Lower leg skin (tissue), 3 donors: ENCODE results near the gene CHPF.

Experiments used
- CTCF ChIP-seq, 3 donors: fragments of 450-650 bp; IDR thresholded peaks; one replicate each; pipeline ENCODE4 v1.5.1; 2016; ENCODE audit warnings: antibody characterized with exemption in 3 of 3, mild to moderate bottlenecking in 3 of 3, moderate library complexity in 2 of 3
- POLR2A ChIP-seq, 2 donors: fragments of 450-650 bp; IDR thresholded peaks; one replicate each; pipeline ENCODE4 v1.6.1; 2016 to 2017; ENCODE audit warnings: antibody characterized with exemption in 2 of 2, mild to moderate bottlenecking in 1 of 2, moderate library complexity in 1 of 2

GRCh38 chr2:219569041-219569440 is 25.4 kb upstream of the CHPF start:
- TF ChIP-seq CTCF (IDR thresholded peaks at IDR 0.05) (no peak), POLR2A (IDR thresholded peaks at IDR 0.05) (no peak)
